Hippocampal formation (tissue), 2 donors: ENCODE measurements around the gene LGALS9.
"Not testable (repeated sequence)": the region's sequence is repeated elsewhere in the genome, so short reads cannot be mapped to it uniquely, and the experiment has no call there.

ENCODE experiments used
- DNase-seq, 2 donors: peaks; one replicate each; lab custom pipeline; 2025; lab: John Stamatoyannopoulos, UW

Gene LGALS9

GRCh38 chr17:27686322-27686721, 55.3 kb downstream of the LGALS9 start:
- not testable (repeated sequence) for DNase-seq

- no peak for DNase-seq
Observed at GRCh38 chr17:27690882-27691281, 59.9 kb downstream of the LGALS9 start.

GRCh38 chr17:27695254-27695814, 64.3 kb downstream of the LGALS9 start:
- DNase-seq, result not testable (repeated sequence)
